HG03196 (cell line): Measurements from ENCODE around the gene TPRA1.

Experiments used
- ATAC-seq: cut with Tn5 transposase; IDR thresholded peaks from one replicate; pipeline ENCODE4 v1.9.1; 2021; ENCODE audit not compliant: unreplicated experiment

TPRA1 gene

DNA sequence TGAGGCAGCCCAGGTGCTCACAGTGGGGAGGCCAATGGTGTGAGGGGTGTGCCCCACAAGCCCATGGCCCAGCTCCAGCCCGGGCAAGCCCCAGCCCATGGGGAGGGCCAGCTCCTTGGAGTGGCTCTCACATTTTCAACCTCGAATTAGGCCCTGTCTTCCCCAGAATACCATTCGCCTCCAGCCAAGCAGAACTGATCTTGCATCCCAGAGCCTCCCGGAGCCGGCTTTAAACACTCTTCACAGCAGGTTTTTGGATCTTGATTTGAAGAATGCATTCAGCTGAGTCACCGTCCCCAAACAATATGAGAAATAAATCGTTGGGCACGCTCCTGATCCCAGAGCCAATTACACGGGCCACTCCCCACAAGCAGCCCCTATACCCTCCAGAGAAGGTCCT is 23.7 kb downstream of the TPRA1 start:
- ATAC-seq: no peak

DNA sequence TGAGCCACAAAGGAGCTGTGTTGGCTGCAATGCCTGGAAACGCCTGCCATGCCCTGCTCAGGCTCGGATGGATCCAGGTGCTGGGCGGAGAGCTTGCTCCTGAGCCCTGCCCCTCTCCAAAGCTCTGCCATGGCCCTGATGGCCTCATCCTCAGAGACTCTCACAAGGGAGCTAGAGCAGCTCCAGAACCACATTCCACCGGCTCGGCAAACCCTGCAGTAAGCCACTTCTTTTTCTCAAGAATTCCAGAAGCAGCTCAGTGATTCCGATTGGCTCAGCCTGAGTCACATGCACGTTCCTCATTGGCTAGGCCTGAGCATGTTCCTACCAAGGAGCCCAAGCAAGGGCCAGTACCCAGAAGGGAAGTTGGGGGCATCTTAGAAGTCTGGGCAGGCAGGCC is 24.8 kb downstream of the TPRA1 start:
- no peak for ATAC-seq

DNA sequence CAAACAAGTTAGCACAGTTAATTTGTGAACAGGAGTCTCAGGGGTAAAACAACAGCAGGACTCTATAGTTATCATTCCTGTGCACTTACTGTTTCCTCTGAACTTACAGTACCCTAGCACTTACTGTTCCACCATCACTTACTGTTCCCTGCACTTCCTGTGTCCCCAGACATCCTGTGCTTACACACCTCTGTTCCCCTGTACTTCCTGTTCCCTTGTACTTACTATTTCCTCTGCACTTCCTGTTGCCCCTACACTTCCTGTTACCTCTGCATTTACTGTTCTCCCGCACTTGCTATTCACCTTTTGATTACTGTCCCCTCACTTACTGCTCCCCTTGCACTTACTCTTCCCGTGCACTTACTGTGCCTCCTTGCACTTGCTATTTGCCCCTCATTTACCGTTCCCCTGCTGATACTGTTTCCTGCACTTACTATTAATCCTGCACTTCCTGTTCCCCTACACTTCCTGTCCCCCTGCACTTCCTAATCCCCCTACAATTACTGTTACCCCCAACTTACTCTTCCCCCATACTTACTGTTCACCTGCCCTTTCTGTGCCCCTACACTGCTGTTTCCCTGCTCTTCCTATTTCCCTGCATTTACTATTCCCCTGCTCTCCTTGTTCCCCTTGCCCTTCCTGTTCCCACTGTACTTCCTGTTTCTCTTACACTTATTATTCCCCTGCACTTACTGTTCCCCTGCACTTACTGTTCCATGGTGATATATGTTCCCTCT is 30.3 kb downstream of the TPRA1 start:
- no peak for ATAC-seq

DNA sequence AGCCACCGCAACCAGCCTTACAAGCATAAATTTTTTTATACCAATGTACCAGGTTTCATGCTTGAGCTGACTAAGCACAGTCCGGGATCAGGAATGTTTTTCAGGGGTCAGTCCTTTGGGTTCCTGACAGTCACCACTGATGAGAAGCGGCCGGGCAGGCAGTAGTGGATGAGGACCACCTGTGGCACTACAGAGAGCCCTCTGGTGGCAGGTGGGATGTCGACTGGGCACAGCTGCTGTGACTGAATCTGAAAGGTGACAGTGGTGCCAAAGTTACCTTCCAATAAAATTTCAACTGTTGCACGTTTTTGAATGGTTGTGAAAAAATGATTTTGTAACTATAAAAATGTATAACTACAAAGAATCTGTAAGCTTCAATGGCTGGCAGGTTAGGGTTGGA is 34.0 kb downstream of the TPRA1 start:
- ATAC-seq: no peak

DNA sequence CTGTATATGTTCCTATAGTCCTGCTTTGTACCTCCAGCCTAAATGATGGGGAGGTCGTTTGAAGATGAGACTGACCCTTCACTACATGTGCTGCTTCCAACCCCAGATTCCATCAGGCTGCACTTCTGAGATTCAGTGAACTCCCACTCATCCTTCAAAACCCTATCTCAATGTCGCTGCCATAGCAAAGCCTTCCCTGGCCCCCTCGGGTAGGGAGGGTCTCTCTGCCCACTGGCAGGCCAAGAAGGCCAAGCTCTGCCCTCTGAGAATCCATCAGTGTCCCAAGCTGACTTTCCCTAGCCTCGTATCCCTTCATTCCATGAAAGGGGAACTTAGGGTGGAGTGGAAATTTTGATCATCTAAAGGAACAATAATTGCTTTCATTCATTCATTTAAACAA is 35.4 kb downstream of the TPRA1 start:
- no peak for ATAC-seq

DNA sequence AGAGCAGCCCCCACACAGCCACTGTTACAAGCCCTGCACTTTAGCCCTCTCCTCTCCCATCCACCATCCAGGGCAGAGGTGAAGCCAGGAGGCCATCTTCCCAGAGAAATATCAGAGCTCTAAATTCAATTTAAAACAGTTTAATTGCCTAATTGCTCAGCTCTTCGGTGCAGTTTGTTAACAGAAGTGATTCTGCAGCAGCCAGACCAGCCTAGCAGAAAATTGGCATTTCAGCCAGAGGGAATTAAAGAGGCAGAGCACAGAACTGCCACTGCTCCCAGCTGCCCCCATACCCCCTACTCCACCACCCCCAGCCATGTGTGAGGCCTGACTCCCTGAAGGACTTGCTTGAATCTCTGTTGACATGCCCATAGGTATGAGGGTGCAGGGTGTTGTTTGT is 38.5 kb downstream of the TPRA1 start:
- ATAC-seq: no peak

DNA sequence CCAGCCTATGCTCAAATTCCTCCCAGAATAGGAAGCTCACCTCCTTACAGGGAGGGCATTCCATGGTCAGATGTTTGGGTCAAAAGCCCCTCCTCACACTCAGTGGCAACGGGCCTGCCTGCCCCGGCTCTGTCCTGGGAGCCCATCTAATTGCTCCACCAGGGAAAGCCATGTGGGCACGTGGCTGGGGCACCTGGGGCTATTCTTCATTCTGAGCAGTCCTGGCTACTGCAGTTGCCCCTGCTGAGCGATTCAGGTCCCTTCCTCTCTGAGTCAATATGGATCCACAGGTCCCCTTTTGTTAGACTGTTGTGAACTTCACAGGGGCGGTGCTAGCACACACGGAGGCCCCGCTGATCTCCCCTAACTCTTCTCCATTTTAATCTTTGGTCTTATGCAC is 39.4 kb downstream of the TPRA1 start:
- no peak for ATAC-seq

DNA sequence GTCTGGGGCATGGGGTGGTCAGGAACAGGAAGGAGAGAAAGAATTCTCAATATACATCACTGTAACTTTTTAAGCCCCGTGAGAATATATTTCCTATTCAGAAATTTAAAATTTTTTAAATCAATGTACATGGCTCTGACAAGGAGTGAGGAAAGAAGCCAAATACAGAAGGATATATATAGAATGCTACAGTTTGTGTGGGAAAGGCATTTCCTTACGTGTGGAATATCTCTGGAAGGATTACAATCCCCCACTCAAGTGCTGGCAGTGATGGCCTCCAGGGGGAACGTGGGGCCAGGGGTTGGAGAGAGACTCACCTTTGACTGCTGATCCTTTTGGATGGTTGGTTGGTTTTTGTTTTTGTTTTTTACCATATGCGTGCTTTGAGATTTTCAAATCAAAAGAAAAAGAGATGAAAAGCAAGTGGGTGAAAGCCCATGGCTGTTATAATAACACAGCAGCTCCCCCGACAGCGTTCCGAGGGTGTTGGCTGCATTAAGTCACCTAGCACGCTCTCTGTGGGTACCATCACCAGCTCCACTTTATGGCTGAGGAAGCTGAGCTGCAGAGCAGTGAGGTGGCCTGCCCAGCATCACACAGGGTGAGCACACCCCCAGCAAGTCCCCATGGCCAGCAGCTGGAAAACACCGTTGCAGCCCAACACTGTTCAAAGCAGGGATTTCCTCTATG is 39.9 kb downstream of the TPRA1 start:
- ATAC-seq: no peak

DNA sequence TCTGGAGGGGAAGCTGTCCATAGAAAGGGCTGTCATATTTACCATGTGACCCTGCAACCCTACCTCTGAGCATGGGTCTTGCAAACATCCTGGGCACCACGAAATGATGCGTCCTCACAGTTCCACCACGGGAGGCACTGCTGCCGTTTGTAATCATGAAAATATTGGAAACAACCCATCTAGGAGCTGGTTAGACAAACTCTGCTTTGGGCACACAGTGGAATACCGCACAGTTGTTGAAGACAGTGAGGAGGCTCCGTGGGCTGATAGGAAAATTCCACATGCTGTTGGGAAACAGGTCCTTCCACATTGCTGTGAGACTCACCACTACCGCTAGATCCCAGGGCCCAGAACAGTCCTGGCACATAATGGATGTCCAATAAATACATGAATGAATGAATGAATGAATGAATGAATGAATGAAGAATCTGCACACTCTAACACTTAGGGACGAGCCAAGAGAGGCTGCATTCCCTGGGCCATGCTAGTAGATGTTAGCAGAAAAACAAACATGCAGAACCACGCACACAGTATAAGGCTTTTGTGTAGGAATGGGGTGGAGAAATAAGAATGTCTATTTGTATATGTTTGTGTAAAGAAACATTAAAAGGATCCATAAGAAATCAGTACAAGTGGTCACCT is 40.6 kb downstream of the TPRA1 start:
- ATAC-seq: no peak

DNA sequence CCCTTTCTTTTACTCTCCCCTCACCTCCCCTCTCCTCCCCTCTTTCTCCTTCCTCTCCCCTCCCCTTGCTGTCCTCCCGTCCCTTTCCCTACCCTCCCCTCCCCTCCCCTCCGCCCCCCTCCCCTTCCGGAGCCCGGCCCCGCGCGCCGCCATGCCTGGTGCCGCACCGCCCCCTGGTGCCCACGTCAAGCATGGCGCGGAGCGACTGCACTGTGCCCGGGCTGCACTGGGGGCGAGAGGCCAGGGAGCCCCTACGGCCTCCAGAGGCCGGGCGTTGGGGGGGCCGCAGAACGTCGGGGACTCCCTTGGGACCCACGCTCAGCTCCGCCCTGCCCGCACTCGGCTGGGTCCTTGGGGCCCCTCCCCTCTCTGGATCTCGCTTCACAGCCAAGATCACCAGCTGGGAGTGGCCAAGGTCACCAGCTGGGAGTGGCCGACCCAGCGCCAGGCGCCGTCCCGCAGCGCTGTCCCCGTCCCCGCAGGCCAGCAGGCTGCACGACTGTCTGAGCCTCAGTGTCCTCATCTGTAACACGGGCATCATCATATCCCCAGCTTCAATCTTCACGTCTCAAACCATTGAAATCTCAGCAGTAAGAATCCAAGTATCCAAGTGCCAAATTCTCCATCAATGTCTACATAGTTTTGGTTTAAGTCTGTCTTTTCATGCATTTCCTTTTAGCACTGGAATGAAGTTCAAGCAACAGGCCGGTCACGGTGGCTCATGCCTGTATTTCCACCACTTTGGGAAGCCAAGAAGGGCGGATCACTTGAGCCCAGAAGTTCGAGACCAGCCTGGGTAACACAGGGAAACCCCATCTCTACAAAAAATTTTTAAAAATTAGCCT is 42.5 kb downstream of the TPRA1 start:
- no peak for ATAC-seq

DNA sequence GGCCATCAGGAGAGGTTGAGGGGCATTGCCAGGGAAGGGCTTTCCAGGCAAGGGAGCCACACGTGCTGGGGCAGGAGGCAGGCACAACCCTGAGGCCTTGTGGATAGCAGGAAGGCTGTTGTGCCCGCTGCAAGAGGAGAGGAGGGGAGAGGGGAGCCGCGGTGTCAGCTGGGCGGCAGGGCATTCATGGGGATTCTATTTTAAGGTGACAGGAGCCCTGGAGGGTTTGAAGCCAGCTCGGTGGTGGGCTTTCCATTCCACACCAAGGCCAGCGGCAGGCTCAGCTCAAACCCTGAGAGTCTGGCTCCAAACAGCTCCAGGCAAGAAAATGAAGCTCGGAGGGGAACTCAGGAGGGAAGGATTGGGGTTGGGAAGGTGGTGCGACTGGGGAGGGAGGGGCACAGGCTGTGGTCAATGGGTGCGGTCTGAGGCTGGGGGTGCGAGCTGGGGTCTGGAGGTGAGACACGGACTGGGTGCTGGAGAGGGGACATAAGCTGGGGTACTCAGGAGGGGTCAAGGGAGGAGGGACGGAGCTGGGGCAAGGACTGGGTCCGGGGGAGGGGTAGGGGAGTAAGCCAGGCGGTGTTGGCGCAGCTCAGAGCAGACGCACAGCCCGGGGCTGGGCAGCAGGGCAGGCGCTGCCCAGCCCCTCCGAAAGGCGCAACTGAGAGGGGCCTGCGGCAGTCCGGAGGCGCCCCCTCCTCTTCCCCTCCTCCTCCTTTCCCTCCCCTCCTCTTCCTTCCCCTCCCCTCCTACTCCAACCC is 43.4 kb downstream of the TPRA1 start:
- no peak for ATAC-seq

DNA sequence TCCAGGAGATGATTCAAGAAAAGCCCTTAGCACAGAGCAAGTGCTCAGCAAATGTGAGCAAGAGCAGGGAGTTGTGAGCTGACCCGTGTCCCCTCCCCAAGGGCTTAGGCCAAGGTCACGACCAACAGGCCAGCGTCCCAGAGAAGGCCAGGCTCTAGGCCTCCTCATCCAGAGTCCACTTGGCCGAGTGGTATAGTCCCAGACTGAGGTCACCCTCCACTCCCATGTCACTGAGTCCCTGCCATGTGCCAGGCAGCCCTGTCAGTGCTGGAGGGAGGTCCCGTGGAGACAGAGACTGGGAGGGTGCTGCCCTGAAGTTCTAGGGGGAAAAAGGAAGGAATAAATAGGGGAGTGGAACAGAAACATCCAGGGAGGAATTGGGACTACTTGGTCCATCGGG is 44.0 kb downstream of the TPRA1 start:
- no peak for ATAC-seq

DNA sequence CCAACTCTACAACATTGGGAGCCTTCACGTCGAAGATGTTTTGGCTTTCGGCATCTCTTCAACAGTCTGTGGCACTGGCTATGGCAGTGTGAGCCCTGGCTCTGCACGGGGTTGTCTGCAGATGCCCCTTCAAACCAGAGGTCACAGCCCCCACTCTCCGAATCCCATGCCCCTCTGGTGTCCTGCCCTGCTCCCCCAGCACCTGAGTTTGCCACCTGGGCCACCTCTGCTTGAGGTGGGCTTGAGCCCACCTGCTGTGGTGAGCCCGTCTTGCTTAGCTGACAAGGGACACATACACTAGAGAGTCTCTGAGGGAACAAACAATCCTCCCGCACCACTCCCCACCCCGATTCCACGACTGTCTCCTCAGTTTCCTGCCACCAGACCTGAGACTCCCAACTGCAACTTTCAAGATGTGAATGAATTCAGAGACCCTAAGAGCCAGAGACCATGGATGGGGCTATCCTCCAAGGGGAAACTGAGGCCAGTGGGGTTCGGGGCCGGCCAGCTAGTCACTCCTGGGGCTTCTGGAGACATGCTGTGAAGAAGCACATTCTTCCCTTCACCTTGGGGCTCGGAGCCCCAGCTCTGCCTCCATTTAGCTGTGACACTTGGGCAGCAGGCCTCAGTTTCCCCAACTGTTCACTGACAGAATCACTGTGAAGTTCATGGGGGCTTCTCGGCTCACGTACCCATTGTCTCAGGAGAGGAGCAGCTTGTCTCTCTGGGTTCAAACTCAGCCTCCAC is 44.6 kb downstream of the TPRA1 start:
- ATAC-seq: no peak

DNA sequence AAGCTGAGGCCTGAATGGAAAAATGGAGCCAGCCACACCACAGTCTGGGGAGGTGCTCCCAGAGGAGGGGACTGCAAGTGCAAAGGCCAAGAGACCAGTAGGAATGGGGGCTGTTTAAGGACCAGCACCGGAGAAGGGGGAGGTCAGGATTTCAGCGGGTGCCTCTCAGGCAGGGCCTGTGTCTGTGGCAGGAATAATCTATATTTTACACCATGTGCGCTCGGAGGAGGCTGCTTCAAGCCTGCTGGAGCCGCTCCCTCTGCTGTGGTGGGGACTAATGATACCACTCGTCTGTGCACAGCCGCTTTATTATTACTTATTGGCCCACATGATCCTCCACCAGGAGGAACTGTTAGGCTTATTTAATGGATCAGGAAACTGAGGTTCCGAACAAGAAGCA is 45.3 kb downstream of the TPRA1 start:
- no peak for ATAC-seq

DNA sequence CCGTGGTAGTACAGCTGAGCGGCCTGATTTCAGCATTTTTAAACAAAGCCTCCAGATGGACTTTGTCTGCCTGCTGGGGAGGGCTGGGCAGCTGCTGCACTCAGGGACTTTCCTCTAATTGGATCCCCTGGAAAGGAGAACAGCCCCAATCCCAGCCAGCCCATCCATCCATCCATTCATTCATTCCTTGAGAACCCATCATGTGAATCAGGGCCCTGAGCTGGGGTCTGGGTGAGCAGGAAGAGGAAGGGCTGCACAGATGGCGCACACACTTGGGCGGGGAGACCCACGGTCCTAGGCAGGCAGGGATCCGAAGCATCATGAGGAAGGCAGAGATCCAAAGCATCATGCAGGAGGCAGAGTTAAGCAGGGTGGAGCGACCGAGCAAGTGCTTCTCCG is 45.7 kb downstream of the TPRA1 start:
- no peak for ATAC-seq

DNA sequence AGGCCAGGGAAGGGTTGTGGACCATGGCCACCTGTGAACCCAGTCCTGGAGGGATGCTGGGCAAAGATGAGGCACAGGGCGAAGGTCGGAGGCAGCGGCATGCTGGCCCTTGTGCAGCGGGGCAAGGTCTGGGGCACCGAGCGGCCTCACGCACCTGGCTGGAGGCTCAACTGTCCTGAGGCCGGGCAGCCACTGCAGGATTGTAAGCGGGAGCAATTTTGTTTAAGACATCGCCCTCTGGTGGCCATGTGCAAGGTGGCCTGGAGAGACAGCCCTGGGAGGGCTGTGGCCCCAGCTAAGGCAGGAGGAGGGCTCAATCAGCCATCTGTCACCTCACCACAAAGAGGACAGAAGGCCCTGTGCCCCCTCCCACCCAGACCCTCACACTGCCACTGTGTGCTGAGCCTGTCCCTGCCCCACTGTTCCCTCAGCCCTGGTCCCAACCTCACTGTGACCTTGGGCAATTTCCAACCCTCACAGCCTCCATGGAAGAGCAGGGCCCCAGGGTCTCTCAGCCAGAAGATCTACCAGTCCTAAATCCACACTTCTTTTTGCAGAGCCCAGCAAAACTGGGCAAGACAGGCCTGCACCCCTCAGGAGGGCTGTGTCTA is 46.2 kb downstream of the TPRA1 start:
- peak; percentile 62 for ATAC-seq

DNA sequence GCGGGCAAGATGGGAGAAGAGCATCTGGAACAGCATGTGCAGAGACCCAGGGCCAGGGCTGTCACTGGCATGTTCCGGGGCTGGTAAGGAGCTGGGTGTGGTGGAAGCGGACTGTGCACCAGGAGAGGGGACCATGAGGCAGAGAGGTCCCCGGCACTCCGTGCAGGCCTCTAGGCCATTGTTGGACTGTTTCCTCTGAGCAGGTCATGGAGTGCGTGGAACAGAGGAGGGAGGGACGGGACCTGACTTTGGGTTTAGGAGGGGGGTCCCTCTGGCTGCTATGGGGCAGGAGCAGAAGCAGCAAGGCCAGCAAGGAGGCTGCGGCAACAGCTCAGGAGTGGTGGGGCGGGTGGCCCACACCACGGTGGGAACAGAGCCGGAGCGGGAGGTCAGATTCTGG is 47.1 kb downstream of the TPRA1 start:
- no peak for ATAC-seq

DNA sequence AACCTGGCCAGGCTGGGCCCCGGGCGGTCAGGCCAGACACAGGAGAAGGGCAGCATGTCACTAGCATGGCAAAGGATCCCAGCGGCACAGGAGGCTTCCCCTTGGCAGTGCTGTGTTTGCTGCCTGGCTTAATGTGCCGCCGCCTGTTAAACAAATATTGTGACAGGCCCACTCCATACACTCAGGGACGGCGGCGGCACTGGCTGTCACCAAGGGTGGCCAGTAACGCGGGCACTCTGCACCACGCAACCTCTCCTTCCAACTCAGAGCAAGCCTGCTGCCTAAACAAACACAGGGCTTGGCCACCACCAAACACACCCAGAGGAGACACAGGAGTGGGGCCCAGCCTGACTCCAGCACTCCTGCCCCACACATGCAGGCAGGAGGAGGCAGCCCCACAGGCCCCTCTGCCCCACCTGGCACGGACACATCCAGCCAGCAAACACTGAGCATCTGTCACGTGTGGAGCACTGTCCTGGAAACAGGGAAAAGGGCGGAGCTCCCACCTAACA is 48.0 kb downstream of the TPRA1 start:
- ATAC-seq: no peak

DNA sequence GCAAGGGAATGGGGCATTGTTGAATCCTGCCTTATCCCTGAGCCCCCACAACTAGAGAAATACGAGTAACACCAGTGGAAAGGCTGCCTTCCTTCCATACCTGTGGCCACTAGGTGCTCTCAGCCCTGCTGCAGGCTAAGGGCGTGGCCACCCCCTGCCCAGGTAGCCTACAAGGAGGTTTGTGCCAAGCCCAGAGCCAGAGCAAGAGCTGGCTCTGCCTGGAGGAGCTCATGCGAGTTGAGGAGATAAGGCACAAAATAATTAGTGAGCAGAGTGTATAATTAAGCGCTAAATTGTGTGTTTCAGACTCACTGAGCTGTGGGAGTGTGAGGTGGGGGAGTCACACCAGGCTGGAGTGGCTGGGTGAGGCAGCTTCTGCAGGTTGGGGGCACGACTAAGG is 49.2 kb downstream of the TPRA1 start:
- ATAC-seq: no peak
